ENCODE data around the gene CXCL5.
A peak's percentile ranks its signal among the peaks of the same experiment; 100 is the strongest.

The CXCL5 gene

DNA sequence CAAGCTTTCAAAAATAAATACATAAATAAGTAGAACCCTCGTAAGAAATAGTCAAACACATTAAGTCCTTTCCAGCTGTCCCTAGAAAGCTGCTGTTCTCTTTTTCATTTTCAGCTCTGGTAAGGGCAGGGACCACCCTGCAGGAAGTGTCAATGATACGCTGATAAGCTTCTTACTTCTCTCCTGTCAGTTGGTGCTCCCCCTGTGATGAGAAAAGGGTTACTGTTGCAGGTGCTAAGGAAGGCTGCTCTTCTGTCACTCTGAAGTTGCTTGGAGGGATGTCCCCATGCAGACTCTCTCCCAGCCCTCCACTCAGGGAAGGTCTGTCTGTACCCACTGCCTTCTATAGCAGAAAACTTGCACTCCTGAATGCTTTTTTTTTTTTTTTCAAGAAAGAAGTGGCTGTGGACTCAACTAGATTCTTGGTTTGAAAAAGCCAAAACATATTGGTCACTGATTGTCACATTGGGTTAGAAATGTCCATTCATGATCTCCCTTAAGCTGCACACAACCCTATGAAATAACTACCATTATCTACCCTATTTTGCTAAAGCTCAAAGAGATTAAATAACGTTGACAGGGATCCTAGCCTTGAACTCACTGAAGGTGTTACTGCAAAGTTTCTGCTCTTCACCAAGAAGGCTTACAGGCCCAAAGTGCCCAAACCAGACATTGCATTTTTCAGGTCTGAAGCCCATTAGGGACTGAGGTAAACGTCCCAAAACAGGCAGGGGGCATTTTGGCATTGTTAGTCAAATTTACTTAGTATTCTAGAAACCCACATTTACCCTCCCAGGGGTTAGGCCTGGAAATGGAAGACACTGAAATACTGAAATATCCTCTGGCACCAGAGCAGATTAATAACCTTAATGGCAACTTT, 38.8 kb upstream of the CXCL5 start:
- no peaks in the 10 kb centered on the region for H3K27me3 ChIP-seq (ENCODE audit: insufficient read depth, low read length)
- H3K27ac ChIP-seq (ENCODE audit: low read depth, low read length) = peak overlapping the region; percentile 94
- peaks cover 11% of the 10 kb centered on the region; the same call in 1 of the 2 replicates for H3K36me3 ChIP-seq (ENCODE audit: insufficient read depth, low read length)
- H3K79me2 ChIP-seq (ENCODE audit: control insufficient read depth, insufficient read depth, low read length, unreplicated experiment) = peaks cover 22% of the 10 kb centered on the region
- H3K4me3 ChIP-seq (ENCODE audit: low read depth, low read length) = peak overlapping the region; percentile 87
- H2AFZ ChIP-seq (ENCODE audit: low read length, unreplicated experiment) = no peak overlapping the region
- H3K4me1 ChIP-seq (ENCODE audit: control insufficient read depth, insufficient read depth, low read length, unreplicated experiment) = peaks cover 42% of the 10 kb centered on the region

DNA sequence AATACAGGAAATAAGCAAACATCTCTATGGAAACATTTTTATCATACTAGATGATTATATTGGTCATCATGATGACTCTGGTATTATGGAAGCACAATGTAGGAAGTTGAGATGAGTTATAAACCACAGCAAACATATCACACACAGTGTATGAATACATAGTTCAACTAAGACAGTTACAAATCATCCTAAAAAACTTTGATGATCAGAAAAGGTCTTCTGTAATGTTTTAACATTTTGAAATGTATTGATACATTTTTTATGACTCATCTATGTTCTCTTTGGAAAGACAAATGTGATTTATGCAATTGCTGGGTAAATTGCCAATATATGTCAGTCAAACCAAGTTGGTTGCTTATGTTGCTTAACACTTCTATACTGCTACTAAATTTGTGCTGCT, 35.3 kb upstream of the CXCL5 start:
- H3K4me3 ChIP-seq (ENCODE audit: low read depth, low read length) = no peak overlapping the region
- H3K4me1 ChIP-seq (ENCODE audit: control insufficient read depth, insufficient read depth, low read length, unreplicated experiment) = peaks cover 45% of the 10 kb centered on the region
- peaks cover 16% of the 10 kb centered on the region for H3K79me2 ChIP-seq (ENCODE audit: control insufficient read depth, insufficient read depth, low read length, unreplicated experiment)
- no peaks in the 10 kb centered on the region for H3K27me3 ChIP-seq (ENCODE audit: insufficient read depth, low read length)
- peaks cover 14% of the 10 kb centered on the region; the same call in 1 of the 2 replicates for H3K36me3 ChIP-seq (ENCODE audit: insufficient read depth, low read length)
- H3K27ac ChIP-seq (ENCODE audit: low read depth, low read length) = peak overlapping the region; percentile 94
- H2AFZ ChIP-seq (ENCODE audit: low read length, unreplicated experiment) = no peak overlapping the region

DNA sequence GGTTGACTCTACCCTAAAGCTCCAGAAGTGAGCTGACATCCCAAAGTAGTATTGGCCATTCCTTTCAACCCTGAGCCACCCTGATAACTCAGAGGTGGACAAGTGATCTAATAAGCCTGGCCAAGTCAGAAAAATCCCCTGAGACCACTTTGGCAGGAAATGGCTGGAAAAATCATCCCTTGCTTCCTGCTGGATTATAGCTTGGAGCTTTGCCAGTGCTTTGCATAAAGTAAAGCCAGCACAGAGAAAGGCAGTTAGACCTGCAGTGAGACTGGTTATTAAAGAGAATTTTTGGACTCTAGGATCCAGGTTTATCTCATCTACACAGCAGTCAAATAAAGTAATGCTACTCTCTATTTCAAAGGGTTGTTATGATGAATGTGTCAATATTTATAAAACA, 33.6 kb upstream of the CXCL5 start:
- Histone ChIP-seq H3K27ac (ENCODE audit: low read depth, low read length) (peak overlapping the region; percentile 94), H3K36me3 (ENCODE audit: insufficient read depth, low read length) (peaks cover 8% of the 10 kb centered on the region), H3K4me3 (ENCODE audit: low read depth, low read length) (no peak overlapping the region), H3K4me1 (ENCODE audit: control insufficient read depth, insufficient read depth, low read length, unreplicated experiment) (peaks cover 45% of the 10 kb centered on the region), H3K27me3 (ENCODE audit: insufficient read depth, low read length) (no peaks in the 10 kb centered on the region), H2AFZ (ENCODE audit: low read length, unreplicated experiment) (no peak overlapping the region), H3K79me2 (ENCODE audit: control insufficient read depth, insufficient read depth, low read length, unreplicated experiment) (peaks cover 3% of the 10 kb centered on the region)

DNA sequence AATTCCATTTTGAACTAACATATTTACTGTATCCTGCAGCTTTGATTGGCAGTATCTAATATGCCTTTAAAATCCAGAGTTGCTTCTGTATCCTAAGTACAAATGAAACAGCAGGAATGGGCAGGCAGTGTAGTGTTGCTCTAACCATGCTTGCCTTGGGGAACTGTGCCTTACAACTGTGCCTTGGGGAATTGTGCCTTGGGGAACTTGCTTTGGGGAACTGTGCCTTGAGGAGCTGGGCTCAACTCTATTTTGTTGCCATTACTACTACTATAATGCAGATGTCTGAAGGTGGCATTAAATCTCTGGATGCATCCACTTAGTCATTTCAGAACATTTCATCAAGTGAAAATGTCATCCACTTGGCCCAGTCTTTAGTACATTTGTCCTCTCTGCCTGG, 33.1 kb upstream of the CXCL5 start:
- Histone ChIP-seq H3K79me2 (ENCODE audit: control insufficient read depth, insufficient read depth, low read length, unreplicated experiment) (no peaks in the 10 kb centered on the region), H3K4me3 (ENCODE audit: low read depth, low read length) (no peak overlapping the region), H3K4me1 (ENCODE audit: control insufficient read depth, insufficient read depth, low read length, unreplicated experiment) (peaks cover 45% of the 10 kb centered on the region), H3K27me3 (ENCODE audit: insufficient read depth, low read length) (no peaks in the 10 kb centered on the region), H3K27ac (ENCODE audit: low read depth, low read length) (peak overlapping the region; percentile 94), H3K36me3 (ENCODE audit: insufficient read depth, low read length) (peaks cover 7% of the 10 kb centered on the region), H2AFZ (ENCODE audit: low read length, unreplicated experiment) (no peak overlapping the region)

DNA sequence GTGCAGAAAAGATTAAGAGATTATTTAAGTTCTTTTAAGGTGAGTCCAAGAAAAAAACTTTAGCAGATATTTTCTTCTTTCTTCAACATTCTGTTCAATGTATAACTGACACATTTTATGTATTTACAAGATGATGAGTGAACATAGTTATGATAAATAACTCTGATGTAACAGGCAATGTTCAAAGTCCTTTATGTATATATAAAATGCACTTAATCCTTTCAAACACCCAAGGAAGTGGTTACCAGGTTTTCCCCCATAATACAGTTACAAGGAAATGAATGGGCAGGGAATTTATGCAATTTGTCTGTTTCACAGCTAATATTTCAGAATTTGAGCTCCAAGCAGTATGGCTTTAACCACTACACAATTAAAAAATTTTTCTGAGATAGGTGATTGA, 31.8 kb upstream of the CXCL5 start:
- Histone ChIP-seq H3K27me3 (ENCODE audit: insufficient read depth, low read length) (no peaks in the 10 kb centered on the region), H3K4me1 (ENCODE audit: control insufficient read depth, insufficient read depth, low read length, unreplicated experiment) (peaks cover 45% of the 10 kb centered on the region), H3K79me2 (ENCODE audit: control insufficient read depth, insufficient read depth, low read length, unreplicated experiment) (no peaks in the 10 kb centered on the region), H3K27ac (ENCODE audit: low read depth, low read length) (no peak overlapping the region), H2AFZ (ENCODE audit: low read length, unreplicated experiment) (peak overlapping the region; percentile 4), H3K36me3 (ENCODE audit: insufficient read depth, low read length) (peaks cover 8% of the 10 kb centered on the region), H3K4me3 (ENCODE audit: low read depth, low read length) (no peak overlapping the region)

DNA sequence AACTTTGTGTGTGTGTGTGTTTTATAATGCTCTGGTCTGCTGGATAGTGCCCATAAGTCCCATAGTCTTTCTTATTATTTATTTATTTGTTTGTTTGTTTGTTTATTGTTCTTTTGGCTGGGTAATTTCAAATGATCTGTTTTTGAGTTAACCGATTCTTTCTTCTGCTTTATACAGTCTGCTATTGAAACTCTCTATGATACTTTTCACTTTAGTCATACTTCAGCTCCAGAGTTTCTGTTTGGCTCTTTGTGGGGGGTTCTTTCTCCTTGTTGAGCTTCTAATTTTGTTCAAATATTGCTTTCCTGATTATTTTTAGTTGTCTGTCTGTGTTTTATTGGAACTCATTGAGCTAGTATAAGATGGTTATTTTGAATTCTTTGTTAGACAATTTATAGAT, 30.0 kb upstream of the CXCL5 start:
- Histone ChIP-seq H3K79me2 (ENCODE audit: control insufficient read depth, insufficient read depth, low read length, unreplicated experiment) (no peaks in the 10 kb centered on the region), H3K4me3 (ENCODE audit: low read depth, low read length) (no peak overlapping the region), H3K27ac (ENCODE audit: low read depth, low read length) (no peak overlapping the region), H2AFZ (ENCODE audit: low read length, unreplicated experiment) (no peak overlapping the region), H3K4me1 (ENCODE audit: control insufficient read depth, insufficient read depth, low read length, unreplicated experiment) (peaks cover 33% of the 10 kb centered on the region), H3K27me3 (ENCODE audit: insufficient read depth, low read length) (no peaks in the 10 kb centered on the region), H3K36me3 (ENCODE audit: insufficient read depth, low read length) (peaks cover 10% of the 10 kb centered on the region)

DNA sequence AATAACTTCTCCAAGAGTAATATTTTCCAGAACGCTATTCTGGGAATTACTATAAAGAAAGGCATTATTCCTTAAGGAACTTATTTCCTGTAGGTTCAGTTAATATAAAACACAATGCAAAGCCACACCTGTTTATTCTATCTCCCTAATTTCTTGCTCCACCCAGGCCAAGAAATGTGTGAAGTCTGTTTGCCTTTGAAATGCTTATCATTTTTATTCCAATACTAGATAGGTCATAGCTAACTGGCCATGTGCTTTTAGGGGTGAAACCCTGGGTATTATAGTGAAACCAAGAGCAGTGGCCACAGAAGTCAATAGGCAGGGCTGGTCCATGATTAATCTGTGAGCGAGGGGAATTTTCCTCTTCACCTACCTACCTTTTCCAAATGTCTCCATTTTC, 25.2 kb upstream of the CXCL5 start:
- Histone ChIP-seq H2AFZ (ENCODE audit: low read length, unreplicated experiment) (no peak overlapping the region), H3K36me3 (ENCODE audit: insufficient read depth, low read length) (peaks cover 7% of the 10 kb centered on the region), H3K4me3 (ENCODE audit: low read depth, low read length) (no peak overlapping the region), H3K27me3 (ENCODE audit: insufficient read depth, low read length) (no peaks in the 10 kb centered on the region), H3K4me1 (ENCODE audit: control insufficient read depth, insufficient read depth, low read length, unreplicated experiment) (no peaks in the 10 kb centered on the region), H3K27ac (ENCODE audit: low read depth, low read length) (no peak overlapping the region), H3K79me2 (ENCODE audit: control insufficient read depth, insufficient read depth, low read length, unreplicated experiment) (no peaks in the 10 kb centered on the region)

DNA sequence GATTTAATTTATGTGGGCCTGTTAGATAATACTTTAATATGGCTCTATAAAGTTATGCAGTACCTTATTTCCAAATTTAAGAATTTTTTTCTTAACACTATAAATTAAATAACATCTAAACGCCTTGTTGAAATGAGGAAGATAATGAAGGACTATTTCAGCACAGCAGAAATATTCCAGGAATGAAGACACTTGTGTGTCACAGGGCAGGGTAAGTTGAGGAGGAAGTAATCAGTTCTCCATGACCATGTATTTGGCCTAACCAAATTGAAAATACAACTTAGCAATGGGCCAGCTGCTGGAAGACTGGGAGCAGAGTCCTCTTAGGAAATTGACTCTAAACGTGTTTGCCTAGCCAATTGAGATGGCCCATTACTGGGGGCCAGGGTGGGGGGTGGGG, 23.1 kb upstream of the CXCL5 start:
- Histone ChIP-seq H3K79me2 (ENCODE audit: control insufficient read depth, insufficient read depth, low read length, unreplicated experiment) (no peaks in the 10 kb centered on the region), H3K27me3 (ENCODE audit: insufficient read depth, low read length) (no peaks in the 10 kb centered on the region), H3K36me3 (ENCODE audit: insufficient read depth, low read length) (0 out of 2 replicates have a peak, but pooled peaks cover 4% of the 10 kb centered on the region), H3K4me3 (ENCODE audit: low read depth, low read length) (no peak overlapping the region), H3K4me1 (ENCODE audit: control insufficient read depth, insufficient read depth, low read length, unreplicated experiment) (no peaks in the 10 kb centered on the region), H2AFZ (ENCODE audit: low read length, unreplicated experiment) (no peak overlapping the region), H3K27ac (ENCODE audit: low read depth, low read length) (no peak overlapping the region)

DNA sequence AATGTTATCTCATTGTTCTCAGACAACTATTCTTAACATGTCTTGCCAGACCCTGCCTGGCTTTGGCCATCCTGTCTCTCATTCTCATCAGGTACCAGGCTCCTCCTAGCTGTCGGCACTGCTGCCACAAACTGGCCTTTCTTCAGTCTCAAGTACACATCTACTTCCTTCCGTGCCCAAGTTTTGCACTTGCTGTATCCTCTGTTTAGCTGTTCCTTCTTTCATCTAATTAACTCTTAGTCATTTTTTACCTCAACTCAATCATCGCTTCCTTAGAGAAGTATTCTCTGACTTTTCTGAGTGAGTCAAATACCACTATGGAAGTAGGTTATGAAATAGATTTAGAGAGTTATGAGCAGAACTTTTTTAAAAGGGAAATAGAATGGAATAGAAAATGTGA, 20.3 kb upstream of the CXCL5 start:
- H3K4me3 ChIP-seq (ENCODE audit: low read depth, low read length) = no peak overlapping the region
- H2AFZ ChIP-seq (ENCODE audit: low read length, unreplicated experiment) = no peak overlapping the region
- H3K27ac ChIP-seq (ENCODE audit: low read depth, low read length) = no peak overlapping the region
- H3K4me1 ChIP-seq (ENCODE audit: control insufficient read depth, insufficient read depth, low read length, unreplicated experiment) = no peaks in the 10 kb centered on the region
- H3K36me3 ChIP-seq (ENCODE audit: insufficient read depth, low read length) = no peaks in the 10 kb centered on the region
- no peaks in the 10 kb centered on the region for H3K79me2 ChIP-seq (ENCODE audit: control insufficient read depth, insufficient read depth, low read length, unreplicated experiment)
- no peaks in the 10 kb centered on the region for H3K27me3 ChIP-seq (ENCODE audit: insufficient read depth, low read length)

DNA sequence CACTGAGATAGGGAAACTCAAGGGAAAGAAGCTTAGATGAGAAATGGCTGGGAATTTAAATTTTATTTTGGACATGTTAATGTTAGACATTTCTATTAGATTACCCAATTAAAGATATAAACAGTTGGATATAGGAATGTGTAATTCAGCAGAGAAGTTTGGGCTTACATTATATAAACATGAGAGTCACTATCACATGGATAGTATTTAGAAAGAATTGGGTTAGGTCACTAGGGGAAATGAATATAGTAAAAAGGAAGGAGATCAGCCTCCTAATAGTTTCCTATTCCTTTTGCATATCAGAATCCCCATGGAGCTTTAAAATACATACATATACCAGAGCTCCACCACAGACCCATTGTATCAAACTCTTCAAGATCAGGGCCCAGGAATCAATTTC, 19.6 kb upstream of the CXCL5 start:
- no peaks in the 10 kb centered on the region for H3K79me2 ChIP-seq (ENCODE audit: control insufficient read depth, insufficient read depth, low read length, unreplicated experiment)
- no peaks in the 10 kb centered on the region for H3K4me1 ChIP-seq (ENCODE audit: control insufficient read depth, insufficient read depth, low read length, unreplicated experiment)
- H3K27me3 ChIP-seq (ENCODE audit: insufficient read depth, low read length) = no peaks in the 10 kb centered on the region
- H3K27ac ChIP-seq (ENCODE audit: low read depth, low read length) = no peak overlapping the region
- H3K4me3 ChIP-seq (ENCODE audit: low read depth, low read length) = no peak overlapping the region
- H2AFZ ChIP-seq (ENCODE audit: low read length, unreplicated experiment) = no peak overlapping the region
- no peaks in the 10 kb centered on the region for H3K36me3 ChIP-seq (ENCODE audit: insufficient read depth, low read length)

DNA sequence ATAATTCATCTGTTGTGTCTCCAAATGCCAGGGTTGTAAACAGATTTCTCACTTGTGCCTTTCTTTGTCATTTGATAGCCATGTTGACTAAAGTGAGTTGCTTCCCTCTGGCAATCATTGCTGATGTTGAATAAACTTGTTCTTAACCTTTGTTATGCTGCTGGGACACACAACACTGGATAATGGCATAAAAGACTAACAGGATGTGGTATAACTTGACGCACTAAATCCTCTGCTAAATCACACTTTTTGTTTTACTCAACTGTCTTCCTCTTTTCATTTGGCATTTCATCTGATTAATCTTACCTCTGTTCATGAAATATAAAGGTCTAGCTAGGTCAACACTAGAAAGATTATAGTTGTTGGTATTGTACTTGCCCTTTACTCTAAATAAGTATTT, 17.6 kb upstream of the CXCL5 start:
- no peaks in the 10 kb centered on the region for H3K27me3 ChIP-seq (ENCODE audit: insufficient read depth, low read length)
- no peaks in the 10 kb centered on the region for H3K79me2 ChIP-seq (ENCODE audit: control insufficient read depth, insufficient read depth, low read length, unreplicated experiment)
- H3K4me1 ChIP-seq (ENCODE audit: control insufficient read depth, insufficient read depth, low read length, unreplicated experiment) = no peaks in the 10 kb centered on the region
- no peak overlapping the region for H3K27ac ChIP-seq (ENCODE audit: low read depth, low read length)
- H2AFZ ChIP-seq (ENCODE audit: low read length, unreplicated experiment) = no peak overlapping the region
- H3K36me3 ChIP-seq (ENCODE audit: insufficient read depth, low read length) = no peaks in the 10 kb centered on the region
- no peak overlapping the region for H3K4me3 ChIP-seq (ENCODE audit: low read depth, low read length)

Data from ACC112 (cell line).